ENCODE data around the gene TRNAU1AP. TPM values are rescaled to one million over a fixed set of nuclear protein-coding genes. Genes with fewer than 3 reads are reported as not detected.

TRNAU1AP gene
- total and polyA plus RNA-seq, 2 of the 13 experiments (the other 11 are each of a cell fraction or from before 2014, with no cell fraction given) = 29.0 to 42.9 TPM

DNA sequence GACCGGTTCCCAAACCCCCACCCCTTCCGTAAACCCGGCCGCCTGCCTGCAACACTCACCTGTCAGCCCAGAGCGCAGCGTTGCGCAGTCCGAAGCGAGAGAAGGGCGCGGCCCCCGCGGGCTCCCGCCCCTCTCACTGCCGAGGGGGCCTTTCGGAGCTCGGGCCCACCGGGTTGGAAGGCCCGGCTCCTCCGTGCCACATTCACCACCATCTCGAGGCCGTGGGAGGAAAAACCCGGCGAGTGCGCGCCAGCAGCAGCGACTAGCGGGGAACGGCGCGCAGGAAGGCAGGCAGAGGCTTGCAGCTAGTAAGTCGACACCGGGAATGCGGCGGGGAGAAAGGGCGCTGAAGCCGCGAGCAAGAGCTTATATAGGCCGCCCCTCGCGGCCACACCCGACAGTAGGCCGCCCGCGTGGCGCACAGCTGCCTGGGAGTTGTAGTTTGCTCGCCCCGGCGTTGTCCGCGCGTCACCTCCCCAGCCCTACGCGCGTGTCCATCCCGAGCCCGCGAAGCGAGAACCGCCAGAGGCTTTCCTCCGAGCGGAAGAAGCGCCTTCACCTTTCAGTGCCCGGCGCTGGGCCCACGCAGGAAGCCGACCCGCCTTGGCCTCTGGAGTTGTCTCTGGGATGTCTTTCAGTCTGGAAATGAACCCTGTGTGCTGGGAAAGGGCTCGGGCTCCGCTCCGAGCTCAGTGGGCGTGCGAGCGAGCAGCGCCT lies 28.8 kb downstream of the TRNAU1AP start (continued):
- TF ChIP-seq ZNF569 (CRISPR knock-in tag; IDR thresholded peaks at IDR 0.05; ENCODE audit: borderline replicate concordance) = no peak
- peak; percentile 70; the same call in 1 of the 2 replicates for TF ChIP-seq ETS1 (CRISPR knock-in tag; IDR thresholded peaks at IDR 0.05)
- peak; percentile 67; the same call in 1 of the 2 replicates for TF ChIP-seq SNAI1 (CRISPR knock-in tag; IDR thresholded peaks at IDR 0.05; ENCODE audit: borderline replicate concordance)
- no peak for TF ChIP-seq ZNF326 (CRISPR knock-in tag; IDR thresholded peaks at IDR 0.05; ENCODE audit: borderline replicate concordance)
- TF ChIP-seq GABPA (IDR thresholded peaks at IDR 0.05; ENCODE audit: low read depth, low read length) = no peak
- TF ChIP-seq GABPA (CRISPR knock-in tag; IDR thresholded peaks at IDR 0.05; ENCODE audit: low read depth) = peak; percentile 79
- peak; percentile 33; the same call in 1 of the 2 replicates for TF ChIP-seq GLI4 (CRISPR knock-in tag; IDR thresholded peaks at IDR 0.05; ENCODE audit: borderline replicate concordance)
- TF ChIP-seq ZBTB39 (CRISPR knock-in tag; IDR thresholded peaks at IDR 0.05) = peak; percentile 75; the same call in 1 of the 2 replicates
- TF ChIP-seq ZC3H4 (CRISPR knock-in tag; IDR thresholded peaks at IDR 0.05; ENCODE audit: borderline replicate concordance) = 0 out of 2 replicates have a peak, but pooled peaks have one; percentile 60
- TF ChIP-seq ZNF34 (CRISPR knock-in tag; IDR thresholded peaks at IDR 0.05; ENCODE audit: borderline replicate concordance) = peak; percentile 30; the same call in 1 of the 2 replicates
- TF ChIP-seq KAT2B (IDR thresholded peaks at IDR 0.05; ENCODE audit: borderline replicate concordance, low read depth, low read length) = no peak
- peak; percentile 35; the same call in 1 of the 2 replicates for TF ChIP-seq EED (CRISPR knock-in tag; IDR thresholded peaks at IDR 0.05)
- TF ChIP-seq ZNF737 (CRISPR knock-in tag; IDR thresholded peaks at IDR 0.05; ENCODE audit: borderline replicate concordance) = no peak; the same call in 1 of the 2 replicates
- peak; percentile 100 for TF ChIP-seq RBM39 (IDR thresholded peaks at IDR 0.05; ENCODE audit: low read depth, low read length, poor library complexity, severe bottlenecking)
- peak; percentile 69 for TF ChIP-seq BRCA1 (CRISPR knock-in tag; IDR thresholded peaks at IDR 0.05)
- TF ChIP-seq, protein P1, sequence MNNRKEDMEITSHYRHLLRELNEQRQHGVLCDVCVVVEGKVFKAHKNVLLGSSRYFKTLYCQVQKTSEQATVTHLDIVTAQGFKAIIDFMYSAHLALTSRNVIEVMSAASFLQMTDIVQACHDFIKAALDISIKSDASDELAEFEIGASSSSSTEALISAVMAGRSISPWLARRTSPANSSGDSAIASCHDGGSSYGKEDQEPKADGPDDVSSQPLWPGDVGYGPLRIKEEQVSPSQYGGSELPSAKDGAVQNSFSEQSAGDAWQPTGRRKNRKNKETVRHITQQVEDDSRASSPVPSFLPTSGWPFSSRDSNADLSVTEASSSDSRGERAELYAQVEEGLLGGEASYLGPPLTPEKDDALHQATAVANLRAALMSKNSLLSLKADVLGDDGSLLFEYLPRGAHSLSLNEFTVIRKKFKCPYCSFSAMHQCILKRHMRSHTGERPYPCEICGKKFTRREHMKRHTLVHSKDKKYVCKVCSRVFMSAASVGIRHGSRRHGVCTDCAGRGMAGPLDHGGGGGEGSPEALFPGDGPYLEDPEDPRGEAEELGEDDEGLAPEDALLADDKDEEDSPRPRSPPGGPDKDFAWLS (CRISPR knock-in tag; IDR thresholded peaks at IDR 0.05; ENCODE audit: borderline replicate concordance) = peak; percentile 55; the same call in 1 of the 2 replicates
- no peak for TF ChIP-seq ZMYM2 (CRISPR knock-in tag; IDR thresholded peaks at IDR 0.05)
- TF ChIP-seq ZNF333 (CRISPR knock-in tag; IDR thresholded peaks at IDR 0.05; ENCODE audit: borderline replicate concordance) = no peak; the same call in 1 of the 2 replicates
- no peak for TF ChIP-seq SRSF9 (IDR thresholded peaks at IDR 0.05; ENCODE audit: borderline replicate concordance, insufficient read depth, low read depth, low read length, poor library complexity, severe bottlenecking)
- TF ChIP-seq GMEB1 (CRISPR knock-in tag; IDR thresholded peaks at IDR 0.05; ENCODE audit: borderline replicate concordance) = peak; percentile 92
- TF ChIP-seq SP5 (CRISPR knock-in tag; IDR thresholded peaks at IDR 0.05; ENCODE audit: borderline replicate concordance, low read depth) = 0 out of 2 replicates have a peak, but pooled peaks have one; percentile 20
- no peak for TF ChIP-seq ZFP37 (CRISPR knock-in tag; IDR thresholded peaks at IDR 0.05; ENCODE audit: borderline replicate concordance)
